G401.6 (cell line): ENCODE data around the gene PARVB.

ENCODE experiments used
- FAIRE-seq: peaks from 2 replicates; lab custom pipeline; 2012; peaks lifted over from hg19 to GRCh38; lab: Jason Lieb, UNC

PARVB gene

GRCh38 chr22:44089717-44090570, 65.8 kb downstream of the PARVB start:
- no peak for FAIRE-seq

GRCh38 chr22:44090571-44090905, 66.4 kb downstream of the PARVB start:
- no peak for FAIRE-seq

GRCh38 chr22:44091021-44091721, 67.1 kb downstream of the PARVB start:
- FAIRE-seq = no peak

- no peak for FAIRE-seq
Measured at GRCh38 chr22:44091751-44092150, 67.6 kb downstream of the PARVB start.

GRCh38 chr22:44092636-44093220, 68.6 kb downstream of the PARVB start:
- FAIRE-seq = no peak

GRCh38 chr22:44093791-44094190, 69.7 kb downstream of the PARVB start:
- no peak for FAIRE-seq

GRCh38 chr22:44094751-44095302, 70.7 kb downstream of the PARVB start:
- FAIRE-seq = no peak

GRCh38 chr22:44096736-44097135, 72.6 kb downstream of the PARVB start:
- no peak for FAIRE-seq

- no peak for FAIRE-seq
Measured at GRCh38 chr22:44097263-44098020, 73.3 kb downstream of the PARVB start.

GRCh38 chr22:44098021-44098739, 74.1 kb downstream of the PARVB start:
- FAIRE-seq = no peak

- FAIRE-seq = no peak
Measured at GRCh38 chr22:44098966-44099530, 74.9 kb downstream of the PARVB start.

GRCh38 chr22:44099696-44100095, 75.6 kb downstream of the PARVB start:
- no peak for FAIRE-seq

- no peak for FAIRE-seq
Measured at GRCh38 chr22:44100411-44100810, 76.3 kb downstream of the PARVB start.

GRCh38 chr22:44102121-44102520, 78.0 kb downstream of the PARVB start:
- FAIRE-seq = no peak

- no peak for FAIRE-seq
Measured at GRCh38 chr22:44102856-44103255, 78.8 kb downstream of the PARVB start.

- FAIRE-seq = no peak
Measured at GRCh38 chr22:44103735-44104480, 79.8 kb downstream of the PARVB start.

- FAIRE-seq = no peak
Measured at GRCh38 chr22:44107340-44107739, 83.2 kb downstream of the PARVB start.

GRCh38 chr22:44108076-44108475, 84.0 kb downstream of the PARVB start:
- no peak for FAIRE-seq

- FAIRE-seq = no peak
Measured at GRCh38 chr22:44108806-44109385, 84.8 kb downstream of the PARVB start.

GRCh38 chr22:44109416-44109815, 85.3 kb downstream of the PARVB start:
- FAIRE-seq = no peak
